ENCODE results near the gene CAPRIN1. TPM values are rescaled to one million over a fixed set of nuclear protein-coding genes. Genes with fewer than 3 reads are reported as not detected.

Gene CAPRIN1
- polyA plus RNA-seq, 1 donor (not counting 4 experiments of a cell fraction or from before 2014, with no cell fraction given) = 207 TPM

- peaks cover 19% of the 10 kb centered on the region for H3K79me2 ChIP-seq (ENCODE audit: control insufficient read depth, insufficient read depth, low read length)
- H3K9me3 ChIP-seq (ENCODE audit: control insufficient read depth, low read depth, low read length) = no peaks in the 10 kb centered on the region
- no peak overlapping the region for H3K4me2 ChIP-seq (ENCODE audit: control insufficient read depth, extremely low read depth, insufficient read depth, low read depth, low read length)
- H3K4me3 ChIP-seq (ENCODE audit: control insufficient read depth in 2 of 3, extremely low read depth in 1 of 3, insufficient read depth in 2 of 3, low read depth in 1 of 3, low read length in 3 of 3) = no peak overlapping the region
- no peaks in the 10 kb centered on the region for H3K36me3 ChIP-seq (ENCODE audit: control insufficient read depth in 2 of 2, extremely low read depth in 1 of 2, insufficient read depth in 2 of 2, low read length in 2 of 2)
- DNase-seq (ENCODE audit: low read depth, low spot score) (no peak), FAIRE-seq (no peak)
- no peak overlapping the region for H3K9ac ChIP-seq (ENCODE audit: control insufficient read depth, extremely low read depth, insufficient read depth, low read length)
- H3K9me1 ChIP-seq (ENCODE audit: control insufficient read depth, extremely low read depth, insufficient read depth, low read length) = no peaks in the 10 kb centered on the region
- no peak for TF ChIP-seq EZH2 (IDR thresholded peaks at IDR 0.05; ENCODE audit: low read length)
- no peak for TF ChIP-seq CTCF (optimal IDR thresholded peaks at IDR 0.05 in 1 of 3, IDR thresholded peaks at IDR 0.05 in 1 of 3, conservative IDR thresholded peaks at IDR 0.05 in 1 of 3; ENCODE audit: extremely low read depth in 1 of 3, insufficient read depth in 2 of 3, low read length in 3 of 3)
- dilution Hi-C loops (cut with MboI; ENCODE audit: extremely low pct_ligation_motif_present, low sequenced_read_pairs) = no loop called here
- H3K4me1 ChIP-seq (ENCODE audit: control insufficient read depth, extremely low read depth, insufficient read depth, low read length) = peaks cover 18% of the 10 kb centered on the region
- no peaks in the 10 kb centered on the region for H3K27me3 ChIP-seq (ENCODE audit: control insufficient read depth, extremely low read depth, insufficient read depth, low read length)
- H3K27ac ChIP-seq (ENCODE audit: control insufficient read depth, insufficient read depth, low read length) = no peak overlapping the region
- no peaks in the 10 kb centered on the region for H4K20me1 ChIP-seq (ENCODE audit: control insufficient read depth, extremely low read depth, insufficient read depth, low read length)
- no peak overlapping the region for H2AFZ ChIP-seq (ENCODE audit: control insufficient read depth, low read length)
Measured at GRCh38 chr11:34049028-34049427, 2.5 kb upstream of the CAPRIN1 start.

GRCh38 chr11:34050581-34051348 lies 766 bp upstream of the CAPRIN1 start:
- Histone ChIP-seq H3K27ac (ENCODE audit: control insufficient read depth, insufficient read depth, low read length) (peak overlapping the region; percentile 97), H3K9ac (ENCODE audit: control insufficient read depth, extremely low read depth, insufficient read depth, low read length) (peak overlapping the region; percentile 98), H3K4me2 (ENCODE audit: control insufficient read depth, extremely low read depth, insufficient read depth, low read depth, low read length) (peak overlapping the region; percentile 99), H3K79me2 (ENCODE audit: control insufficient read depth, insufficient read depth, low read length) (peaks cover 37% of the 10 kb centered on the region), H2AFZ (ENCODE audit: control insufficient read depth, low read length) (peak overlapping the region; percentile 86), H4K20me1 (ENCODE audit: control insufficient read depth, extremely low read depth, insufficient read depth, low read length) (no peaks in the 10 kb centered on the region), H3K4me1 (ENCODE audit: control insufficient read depth, extremely low read depth, insufficient read depth, low read length) (peaks cover 18% of the 10 kb centered on the region), H3K9me1 (ENCODE audit: control insufficient read depth, extremely low read depth, insufficient read depth, low read length) (no peaks in the 10 kb centered on the region), H3K27me3 (ENCODE audit: control insufficient read depth, extremely low read depth, insufficient read depth, low read length) (no peaks in the 10 kb centered on the region), H3K36me3 (ENCODE audit: control insufficient read depth in 2 of 2, extremely low read depth in 1 of 2, insufficient read depth in 2 of 2, low read length in 2 of 2) (peaks cover 0 to 2% of the 10 kb centered on the region in 2 experiments), H3K4me3 (ENCODE audit: control insufficient read depth in 2 of 3, extremely low read depth in 1 of 3, insufficient read depth in 2 of 3, low read depth in 1 of 3, low read length in 3 of 3) (peak overlapping the region; percentile 79 to 97 (median 86)), H3K9me3 (ENCODE audit: control insufficient read depth, low read depth, low read length) (no peaks in the 10 kb centered on the region)
- TF ChIP-seq EZH2 (IDR thresholded peaks at IDR 0.05; ENCODE audit: low read length) (no peak), CTCF (optimal IDR thresholded peaks at IDR 0.05 in 1 of 3, IDR thresholded peaks at IDR 0.05 in 1 of 3, conservative IDR thresholded peaks at IDR 0.05 in 1 of 3; ENCODE audit: extremely low read depth in 1 of 3, insufficient read depth in 2 of 3, low read length in 3 of 3) (no peak)
- DNase-seq (ENCODE audit: low read depth, low spot score) (no peak), FAIRE-seq (no peak)
- dilution Hi-C loops (cut with MboI; ENCODE audit: extremely low pct_ligation_motif_present, low sequenced_read_pairs) = no loop called here
